WI38 (cell line): ENCODE results near the gene SPTLC1.
"Not testable (repeated sequence)": the region's sequence is repeated elsewhere in the genome, so short reads cannot be mapped to it uniquely, and the experiment has no call there.

Experiments
- H3K4me3 ChIP-seq: 2 replicates; pipeline ENCODE4 v1.5.1; 2011; ENCODE audit warnings: low read depth, mild to moderate bottlenecking, control low read depth, low read length
- CTCF ChIP-seq: IDR thresholded peaks from 2 replicates; pipeline ENCODE4 v1.5.1; 2012; ENCODE audit warnings: low read depth, mild to moderate bottlenecking, control low read depth, low read length

SPTLC1 gene

GRCh38 chr9:92026206-92027002, 88.8 kb downstream of the SPTLC1 start:
- H3K4me3 ChIP-seq = no peak overlapping the region
- no peak for TF ChIP-seq CTCF

DNA sequence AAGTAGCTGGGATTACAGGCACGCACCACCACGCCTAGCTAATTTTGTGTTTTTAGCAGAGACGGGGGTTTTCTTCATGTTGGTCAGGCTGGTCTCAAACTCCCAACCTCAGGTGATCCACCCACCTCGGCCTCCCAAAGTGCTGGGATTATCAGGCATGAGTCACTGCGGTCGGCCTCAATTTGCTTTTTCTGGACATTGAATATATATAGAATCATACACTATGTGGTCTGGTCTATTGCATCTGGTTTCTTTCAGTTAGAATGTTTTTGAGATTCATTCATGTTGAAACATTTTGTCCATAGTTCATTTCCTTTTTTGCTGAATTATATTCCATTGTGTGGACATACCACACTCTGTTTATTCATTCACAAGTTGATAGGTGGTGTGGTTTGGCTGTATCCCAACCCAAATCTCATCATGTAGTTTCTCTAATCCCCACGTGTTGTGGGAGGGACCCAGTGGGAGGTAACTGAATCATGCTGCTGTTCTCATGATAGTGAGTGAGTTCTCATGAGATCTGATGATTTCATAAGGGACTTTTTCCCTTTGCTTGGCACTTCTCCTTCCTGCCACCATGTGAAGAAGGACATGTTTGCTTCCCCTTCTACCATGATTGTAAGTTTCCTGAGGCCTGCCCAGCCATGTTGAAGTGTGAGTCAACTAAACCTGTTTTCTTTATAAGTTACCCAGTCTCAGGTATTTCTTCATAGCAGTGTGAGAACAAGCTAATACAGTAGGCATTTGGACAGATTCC, 93.2 kb downstream of the SPTLC1 start:
- H3K4me3 ChIP-seq = not testable (repeated sequence)

DNA sequence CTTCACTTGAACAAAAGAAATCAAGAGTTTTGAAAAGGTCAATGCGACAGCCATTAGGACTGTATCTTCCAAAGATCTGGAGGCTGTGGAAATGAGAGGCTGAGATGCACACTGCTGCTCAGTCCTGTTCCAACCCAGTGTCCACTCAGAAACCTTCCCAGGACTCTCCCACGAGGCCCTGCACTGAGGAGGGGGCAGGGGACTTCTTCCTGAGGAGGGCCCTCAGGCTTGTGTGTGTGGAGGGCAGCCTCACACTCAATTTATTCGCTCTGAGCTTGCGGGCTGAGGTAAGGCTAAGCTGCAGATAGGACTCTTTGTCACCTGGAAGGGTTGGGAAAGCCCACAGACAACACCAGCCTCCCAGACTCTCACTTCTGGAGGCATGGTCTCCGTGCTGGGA, 95.6 kb downstream of the SPTLC1 start:
- TF ChIP-seq CTCF = no peak
- H3K4me3 ChIP-seq = no peak overlapping the region

DNA sequence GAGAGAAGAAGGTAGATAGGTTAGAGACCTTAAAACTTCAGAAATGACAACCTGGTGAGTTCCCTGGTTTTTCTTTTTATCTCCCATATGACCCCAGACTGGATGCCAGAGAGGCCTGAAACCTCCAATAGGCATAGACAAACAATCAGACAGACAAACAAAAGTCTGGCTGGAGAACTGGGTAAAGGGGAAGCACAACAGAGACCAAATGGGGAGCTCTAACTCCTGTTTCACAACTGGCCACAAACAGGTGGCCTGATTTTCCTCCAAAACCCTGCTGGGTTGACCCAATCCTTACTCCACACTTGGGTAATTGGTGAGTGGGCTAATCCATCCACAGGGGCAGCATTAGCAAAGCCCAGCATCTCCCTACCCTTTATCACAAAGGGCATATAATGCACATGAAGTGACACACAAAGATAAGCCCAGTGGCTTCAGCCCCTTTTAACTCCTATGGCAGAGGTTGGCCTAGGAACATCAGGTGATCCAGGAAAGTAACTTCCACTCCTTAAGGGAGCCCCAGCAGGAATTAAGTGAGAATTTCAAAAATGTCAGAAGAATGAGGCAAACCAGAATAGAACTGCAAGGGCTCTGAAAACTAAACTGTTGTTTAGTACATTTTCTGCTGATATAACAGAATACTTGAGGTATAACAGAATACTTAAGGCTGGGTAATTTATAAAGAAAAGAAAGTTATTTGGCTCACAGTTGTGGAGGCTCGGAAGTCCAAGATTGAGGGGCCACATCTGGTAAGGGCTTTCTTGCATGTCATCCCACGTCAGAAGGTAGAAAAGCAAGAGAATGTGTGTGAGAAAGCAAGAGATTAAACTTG, 104.3 kb downstream of the SPTLC1 start:
- TF ChIP-seq CTCF = no peak
- no peak overlapping the region for H3K4me3 ChIP-seq

- H3K4me3 ChIP-seq = not testable (repeated sequence)
Measured at GRCh38 chr9:92010253-92010652, 105.0 kb downstream of the SPTLC1 start.

DNA sequence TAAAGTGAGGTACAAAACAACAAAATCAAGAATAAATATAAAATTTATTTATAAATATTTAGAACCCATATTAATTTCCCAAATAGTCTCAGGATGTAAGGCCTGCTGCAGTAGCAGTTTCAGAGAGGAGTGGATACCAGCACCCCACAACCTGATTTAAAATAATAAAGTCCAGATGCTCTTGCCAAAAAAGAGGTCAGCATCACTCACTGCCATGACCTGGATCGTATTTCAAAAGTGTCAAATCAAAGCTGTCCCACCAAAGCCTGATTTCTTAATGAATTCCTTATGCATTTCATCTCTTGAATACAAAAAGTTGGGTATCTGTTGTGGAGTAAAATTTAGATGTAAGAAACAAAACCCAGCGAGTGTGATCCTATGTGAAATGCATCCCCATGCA, 107.2 kb downstream of the SPTLC1 start:
- no peak overlapping the region for H3K4me3 ChIP-seq
- TF ChIP-seq CTCF = no peak

- no peak for TF ChIP-seq CTCF
- no peak overlapping the region for H3K4me3 ChIP-seq
Measured at GRCh38 chr9:92004045-92004392, 111.2 kb downstream of the SPTLC1 start.
